HG03095 (cell line): ENCODE measurements around the gene PSD4.

ENCODE experiments used
- ATAC-seq: cut with Tn5 transposase; IDR thresholded peaks from one replicate; pipeline ENCODE4 v1.9.1; 2021; ENCODE audit warnings: moderate library complexity; ENCODE audit not compliant: unreplicated experiment

Gene PSD4

DNA sequence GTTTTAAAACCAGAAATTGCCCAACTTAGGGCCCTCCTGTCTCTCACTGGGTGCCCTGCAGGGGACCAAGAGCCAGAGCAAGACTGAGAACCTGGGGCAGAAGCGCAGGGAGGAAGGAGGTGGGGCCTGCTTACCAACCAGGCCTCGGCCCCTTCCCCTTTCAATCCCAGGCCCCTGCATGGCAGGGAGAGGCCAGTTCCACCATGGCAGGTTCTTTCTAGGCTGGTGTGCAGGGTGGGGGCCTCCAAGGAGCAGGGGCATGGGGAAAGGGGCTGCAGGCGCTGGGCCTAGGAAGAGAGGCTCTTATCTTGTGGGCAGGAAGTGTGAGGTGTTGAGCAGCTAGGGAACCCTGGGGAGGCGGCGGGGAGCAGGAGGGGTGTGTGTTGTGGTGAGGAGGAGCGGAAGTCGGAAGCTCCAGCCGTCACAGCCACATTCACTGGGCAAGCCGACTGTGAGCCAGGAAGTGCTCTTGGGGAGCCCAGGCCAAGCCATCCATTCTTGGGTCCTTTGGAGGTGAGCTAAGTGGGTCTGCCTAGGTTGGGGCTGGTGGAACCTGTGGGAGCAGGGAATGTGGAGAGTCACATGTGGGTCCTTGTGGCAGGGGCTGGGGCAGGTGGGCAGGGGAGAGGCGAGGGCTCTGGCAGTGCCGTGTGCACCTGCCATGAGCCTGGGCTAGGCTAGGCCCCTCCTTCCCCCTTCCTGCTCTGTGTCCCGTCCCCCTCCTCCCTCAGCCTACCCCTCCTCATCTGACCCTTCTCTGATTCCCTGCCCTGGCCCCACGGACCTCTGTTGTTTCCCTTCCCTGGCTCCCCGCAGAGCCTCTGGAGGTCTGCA is at the start of gene PSD4:
Gene PSD4, plus strand, starts transcription at position 430 of the 834 bp plus-strand sequence. CDS start 8,486 bp downstream, outside the sequence.
- peak; percentile 80 for ATAC-seq

DNA sequence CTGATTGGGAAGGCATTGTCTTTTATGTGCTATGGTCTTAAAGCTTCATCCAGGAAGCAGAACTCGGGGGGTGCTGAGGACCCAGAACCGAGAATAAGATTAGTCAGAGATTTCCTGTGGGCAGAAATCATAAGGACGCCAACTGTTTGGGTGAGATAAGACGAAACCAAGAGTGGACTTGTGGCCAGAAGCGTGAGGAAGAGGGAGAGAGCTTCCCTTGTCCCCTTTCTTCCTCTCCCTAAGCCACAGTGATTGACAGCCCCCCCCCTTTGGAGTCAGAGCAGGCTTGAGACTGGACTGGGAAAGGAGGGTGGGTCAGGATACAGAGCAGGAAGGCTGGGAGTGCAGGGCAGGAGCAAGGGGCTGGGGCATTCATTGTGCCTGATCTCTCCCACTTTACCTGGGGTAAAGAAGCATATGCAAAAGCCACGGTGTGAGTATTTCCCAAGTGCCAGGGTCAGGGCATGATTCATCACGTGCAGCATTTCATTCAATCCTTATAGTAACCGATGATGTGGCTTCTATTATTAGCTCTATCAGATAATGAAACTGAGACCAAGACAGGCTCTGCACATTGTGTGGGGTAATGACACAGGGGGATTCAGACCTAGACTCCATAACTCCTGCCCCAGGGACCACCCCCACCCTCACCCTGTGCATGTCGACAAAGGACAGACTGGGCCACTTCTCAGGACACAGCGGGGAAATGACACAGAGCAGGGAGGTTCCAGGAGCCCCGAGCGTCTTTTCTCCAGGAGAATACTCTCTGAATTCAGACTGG is 49.4 kb upstream of the PSD4 start:
- peak; percentile 54 for ATAC-seq

- no peak for ATAC-seq
Measured at GRCh38 chr2:113124984-113125855, 48.6 kb upstream of the PSD4 start.

DNA sequence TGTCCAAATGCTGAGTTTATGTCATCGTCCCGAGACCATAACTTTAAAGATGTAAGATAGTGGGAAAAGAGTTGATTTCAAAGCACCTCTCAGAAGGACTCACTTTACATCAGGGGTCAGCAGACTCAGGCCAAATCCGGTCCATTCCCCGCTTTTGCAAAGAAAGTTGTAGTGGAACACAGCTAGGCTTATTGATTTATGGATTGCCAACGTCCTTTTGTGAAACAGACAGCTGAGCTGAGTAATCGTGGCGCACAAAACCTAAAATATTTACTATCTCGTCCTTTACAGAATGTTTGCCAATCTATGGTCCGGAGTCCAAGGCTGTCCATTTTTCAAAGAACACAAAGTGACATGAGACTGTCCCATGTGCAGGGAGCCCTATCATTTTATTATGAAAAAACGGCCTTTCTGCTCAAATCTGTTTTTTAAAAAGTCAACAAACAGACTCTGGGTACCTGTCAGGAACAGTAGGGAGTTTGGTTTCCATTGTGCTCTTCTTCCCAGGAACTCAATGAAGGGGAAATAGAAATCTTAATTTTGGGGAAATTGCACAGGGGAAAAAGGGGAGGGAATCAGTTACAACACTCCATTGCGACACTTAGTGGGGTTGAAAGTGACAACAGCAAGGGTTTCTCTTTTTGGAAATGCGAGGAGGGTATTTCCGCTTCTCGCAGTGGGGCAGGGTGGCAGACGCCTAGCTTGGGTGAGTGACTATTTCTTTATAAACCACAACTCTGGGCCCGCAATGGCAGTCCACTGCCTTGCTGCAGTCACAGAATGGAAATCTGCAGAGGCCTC is 46.7 kb upstream of the PSD4 start, which contains the start of gene IL1RN:
Gene IL1RN, plus strand, starts transcription at position 754 of the 801 bp plus-strand sequence. Its CDS starts 27 bp downstream, at position 781.
- ATAC-seq, result no peak

GRCh38 chr2:113127646-113128570 is 45.9 kb upstream of the PSD4 start:
- ATAC-seq, result no peak

DNA sequence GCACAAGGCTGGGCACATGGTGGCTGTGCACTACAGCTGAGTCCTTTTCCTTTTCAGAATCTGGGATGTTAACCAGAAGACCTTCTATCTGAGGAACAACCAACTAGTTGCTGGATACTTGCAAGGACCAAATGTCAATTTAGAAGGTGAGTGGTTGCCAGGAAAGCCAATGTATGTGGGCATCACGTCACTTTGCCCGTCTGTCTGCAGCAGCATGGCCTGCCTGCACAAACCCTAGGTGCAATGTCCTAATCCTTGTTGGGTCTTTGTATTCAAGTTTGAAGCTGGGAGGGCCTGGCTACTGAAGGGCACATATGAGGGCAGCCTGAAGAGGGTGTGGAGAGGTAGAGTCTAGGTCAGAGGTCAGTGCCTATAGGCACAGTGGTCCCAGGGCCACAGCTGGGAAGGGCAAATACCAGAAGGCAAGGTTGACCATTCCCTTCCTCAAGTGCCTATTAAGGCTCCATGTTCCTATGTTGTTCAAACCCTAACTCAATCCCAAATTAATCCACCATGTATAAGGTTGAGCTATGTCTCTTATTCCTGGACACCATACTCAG is 44.2 kb upstream of the PSD4 start:
- ATAC-seq, result no peak

DNA sequence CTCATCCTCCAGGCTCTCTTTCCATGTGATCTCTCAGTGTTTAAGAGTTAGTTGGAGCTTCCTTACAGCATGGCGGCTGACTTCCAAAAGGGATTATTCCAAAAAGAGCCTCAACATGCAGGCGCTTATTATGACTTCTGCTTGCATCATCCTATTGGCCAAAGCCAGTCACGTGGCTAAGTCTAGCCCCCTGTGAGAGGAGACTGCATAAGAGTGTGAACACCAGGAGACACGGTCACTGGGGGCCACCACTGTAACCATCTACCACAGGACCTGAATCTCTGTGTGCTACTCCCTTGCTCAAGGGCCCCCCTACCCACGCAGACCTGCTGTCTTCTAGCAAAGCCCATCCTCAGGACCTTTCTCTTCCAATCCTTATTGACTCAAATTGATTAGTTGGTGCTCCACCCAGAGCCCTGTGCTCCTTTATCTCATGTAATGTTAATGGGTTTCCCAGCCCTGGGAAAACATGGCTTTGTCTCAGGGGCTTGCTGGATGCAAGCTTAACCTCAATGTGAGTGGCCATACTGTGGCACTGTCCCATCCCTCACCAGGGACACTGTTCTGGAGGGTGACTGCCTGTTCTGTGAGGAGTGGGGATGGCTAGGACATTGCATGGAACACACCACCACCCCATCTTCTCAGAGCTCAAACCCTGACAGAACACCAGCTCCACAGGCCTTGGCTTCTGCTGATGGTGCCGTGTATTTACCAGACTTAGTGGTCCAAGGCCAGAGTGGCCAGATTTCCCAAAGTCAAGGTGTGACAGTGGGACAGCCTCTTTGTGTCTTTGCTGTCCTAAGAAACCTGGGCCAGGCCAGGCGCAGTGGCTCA is 42.2 kb upstream of the PSD4 start:
- ATAC-seq, result no peak

- no peak for ATAC-seq
Measured at GRCh38 chr2:113132414-113133021, 41.3 kb upstream of the PSD4 start.

DNA sequence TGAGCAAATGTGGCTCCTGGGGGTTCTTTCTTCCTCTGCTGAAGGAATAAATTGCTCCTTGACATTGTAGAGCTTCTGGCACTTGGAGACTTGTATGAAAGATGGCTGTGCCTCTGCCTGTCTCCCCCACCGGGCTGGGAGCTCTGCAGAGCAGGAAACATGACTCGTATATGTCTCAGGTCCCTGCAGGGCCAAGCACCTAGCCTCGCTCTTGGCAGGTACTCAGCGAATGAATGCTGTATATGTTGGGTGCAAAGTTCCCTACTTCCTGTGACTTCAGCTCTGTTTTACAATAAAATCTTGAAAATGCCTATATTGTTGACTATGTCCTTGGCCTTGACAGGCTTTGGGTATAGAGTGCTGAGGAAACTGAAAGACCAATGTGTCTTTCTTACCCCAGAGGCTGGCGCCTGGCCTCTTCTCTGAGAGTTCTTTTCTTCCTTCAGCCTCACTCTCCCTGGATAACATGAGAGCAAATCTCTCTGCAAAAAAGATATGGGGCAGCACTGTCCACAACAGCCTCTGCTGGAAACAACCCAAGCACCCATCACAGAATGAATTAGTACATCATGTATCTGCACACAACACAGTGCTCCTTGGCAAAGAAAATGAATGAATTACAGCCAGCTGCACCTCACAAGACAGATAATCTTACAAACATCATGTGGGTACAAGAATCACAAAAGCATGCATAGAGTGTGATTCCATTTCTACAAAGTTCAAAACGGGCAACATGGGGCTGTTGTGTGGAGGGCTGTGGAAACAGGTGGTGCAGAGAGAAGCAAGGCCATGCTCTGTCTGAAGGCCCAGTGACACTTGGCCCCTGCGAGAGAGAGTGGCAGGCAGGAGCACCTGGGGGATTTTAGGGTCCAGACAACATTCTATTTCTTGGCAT is 39.8 kb upstream of the PSD4 start:
- ATAC-seq, result no peak

DNA sequence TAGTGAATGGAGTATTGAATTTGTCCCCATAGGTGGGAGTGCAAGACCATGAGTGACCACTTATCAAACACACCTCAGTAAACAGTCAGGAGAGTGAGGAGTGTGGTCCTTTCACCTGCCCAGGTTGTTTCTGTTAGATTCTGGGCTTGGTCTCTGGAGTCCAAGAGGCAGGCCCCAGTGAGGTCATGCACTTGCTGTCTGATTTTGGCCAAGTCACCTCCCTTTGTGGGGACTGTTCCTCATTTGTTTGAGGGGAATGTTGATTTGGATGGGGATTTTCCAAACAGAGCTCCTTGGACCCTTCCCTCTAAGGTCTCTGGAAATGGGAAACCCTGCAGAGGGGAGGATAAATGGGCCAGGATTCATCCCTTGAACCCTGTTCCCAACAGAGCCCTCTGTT is 39.1 kb upstream of the PSD4 start:
- ATAC-seq, result no peak

DNA sequence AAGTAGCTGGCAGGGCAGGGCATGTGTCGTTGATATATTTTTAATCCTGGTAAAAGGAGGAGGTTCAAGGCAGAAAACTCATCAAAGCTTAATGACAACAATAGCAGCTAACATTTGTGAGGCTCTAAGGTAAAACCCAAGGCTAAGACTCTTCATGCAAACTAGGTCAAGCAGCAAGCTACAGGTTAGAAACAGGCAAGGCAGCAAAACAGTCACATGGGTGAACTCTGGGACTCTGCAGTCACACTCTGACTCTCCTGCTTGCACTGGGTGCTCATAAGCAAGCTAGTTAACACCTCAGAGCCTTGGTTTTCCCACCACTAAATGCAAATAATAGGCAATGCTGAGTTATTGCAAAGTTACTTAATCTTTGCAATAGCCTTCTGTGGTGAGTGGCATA is 38.5 kb upstream of the PSD4 start:
- no peak for ATAC-seq

DNA sequence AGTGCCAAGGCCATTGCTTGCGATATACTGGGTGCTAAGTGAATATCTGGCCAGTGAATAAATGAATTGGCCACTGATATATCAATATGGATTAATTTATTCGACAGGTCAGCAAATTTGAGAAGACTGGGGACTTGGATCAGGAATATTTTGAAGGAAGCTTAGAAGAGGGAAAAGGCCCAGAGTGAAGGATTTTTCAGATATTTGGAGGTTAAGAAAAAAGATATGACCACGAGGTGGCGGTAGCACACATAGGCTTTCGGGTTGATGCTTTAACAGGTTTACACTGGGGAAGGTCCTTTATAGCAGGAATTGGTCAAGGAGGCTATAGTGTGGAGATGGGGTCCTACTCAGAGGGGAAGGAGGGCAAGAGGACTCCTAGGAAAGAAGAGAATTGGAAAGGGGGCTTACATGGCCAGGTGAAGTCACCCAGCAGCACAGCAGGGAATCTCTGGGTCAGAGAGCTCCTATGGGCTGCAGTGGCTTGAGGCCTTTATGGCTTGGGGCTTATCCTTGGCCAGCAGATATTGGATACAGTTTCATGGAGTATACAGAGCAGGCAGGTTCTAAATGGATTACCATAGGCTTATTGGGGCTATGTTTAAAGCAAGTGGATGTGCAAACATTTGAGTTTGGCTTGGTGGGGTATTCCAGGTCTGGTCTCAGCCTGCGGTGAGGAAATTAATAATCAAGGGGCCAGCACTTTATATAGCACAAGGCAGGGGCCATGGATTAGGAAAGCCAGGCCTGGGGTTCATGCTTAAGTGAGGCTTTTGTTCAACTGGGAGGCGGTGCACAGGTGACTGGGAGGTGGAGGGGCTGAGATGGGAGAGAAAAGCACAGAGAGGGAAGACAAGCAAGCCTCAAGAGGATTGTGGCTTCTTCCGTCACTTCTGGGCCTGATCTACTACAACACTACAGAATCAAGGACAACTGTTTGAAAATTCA is 36.7 kb upstream of the PSD4 start:
- ATAC-seq, result no peak

DNA sequence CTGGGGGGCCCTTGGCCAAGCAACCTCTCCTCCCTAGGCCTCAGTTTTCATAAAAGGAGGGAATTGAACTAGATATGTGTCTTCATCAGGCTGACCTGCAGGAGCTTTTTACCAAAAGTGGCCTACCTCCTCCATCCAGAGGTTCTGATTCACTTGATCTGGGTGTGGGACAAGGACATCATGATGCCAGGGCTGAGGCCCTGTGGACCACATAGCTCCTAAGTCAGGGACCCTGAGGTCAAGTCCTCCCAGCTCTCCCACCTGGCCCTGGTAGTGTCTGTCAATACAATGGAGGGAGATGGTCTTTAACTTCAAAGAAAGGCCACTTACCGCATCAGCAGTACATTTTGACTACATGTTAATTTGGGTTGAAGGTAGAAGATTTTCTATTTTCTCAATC is 35.9 kb upstream of the PSD4 start:
- ATAC-seq, result no peak

DNA sequence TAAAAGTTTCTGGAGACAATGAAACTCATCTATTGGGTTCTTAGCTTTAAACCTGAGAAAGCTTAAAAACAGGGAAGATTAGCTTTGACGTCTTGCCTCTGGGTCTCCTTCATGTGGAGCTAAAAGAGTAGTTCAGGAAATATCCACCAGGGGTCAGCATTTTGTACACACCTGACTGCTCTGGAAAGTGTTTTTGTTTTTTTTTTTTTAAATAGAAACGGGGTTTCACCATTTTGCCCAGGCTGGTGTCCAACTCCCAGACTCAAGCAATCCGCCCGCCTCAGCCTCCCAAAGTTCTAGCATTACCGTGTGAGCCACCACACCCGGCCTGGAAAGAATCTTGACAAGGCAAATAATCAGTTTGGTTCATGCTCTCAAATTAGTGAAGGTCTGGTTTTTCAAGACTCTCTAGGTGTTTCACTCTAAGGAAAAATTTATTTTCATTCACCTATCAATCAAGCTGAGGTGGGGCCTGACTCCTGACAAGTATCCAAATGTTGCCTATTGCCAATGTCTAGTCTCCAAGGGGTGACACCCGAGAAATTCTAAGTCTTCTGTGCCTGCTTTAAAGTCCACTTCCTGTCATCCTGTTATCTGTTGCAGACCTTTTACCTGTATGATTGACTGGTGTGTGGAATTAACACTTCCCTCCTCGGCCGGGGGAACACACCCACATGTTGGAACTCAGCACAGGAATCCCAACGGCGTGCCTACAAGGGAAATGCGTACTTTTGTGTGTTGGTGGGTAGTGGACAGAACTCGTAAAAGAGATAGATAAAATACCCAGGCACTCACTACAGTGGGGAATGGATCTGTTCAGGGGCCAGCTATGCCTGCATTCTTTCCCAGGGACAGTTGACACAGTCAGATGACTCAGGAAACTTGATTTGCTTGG is 35.1 kb upstream of the PSD4 start:
- ATAC-seq, result no peak
